ENCODE results near the gene DRAM1. TPM values are rescaled to one million over a fixed set of nuclear protein-coding genes. Genes with fewer than 3 reads are reported as not detected.
A peak's percentile ranks its signal among the peaks of the same experiment; 100 is the strongest.
"Not testable (repeated sequence)": the region's sequence is repeated elsewhere in the genome, so short reads cannot be mapped to it uniquely, and the experiment has no call there.

DRAM1 gene
- polyA plus RNA-seq (ENCODE audit: insufficient read length) = 21.7 TPM
- long read RNA-seq, donor 1, transcript DRAM1-201 (7 exons, 3,519 nt) = major isoform, 6 of 68 reads
- long read RNA-seq, donor 1, partial matches to known transcripts = 56 of 68 reads
- long read RNA-seq, donor 1, other reads (novel, unspliced or antisense) = 5 of 68 reads
- long read RNA-seq, donor 2, partial matches to known transcripts = 0 of 4 reads
- long read RNA-seq, donor 2, other reads (novel, unspliced or antisense) = 0 of 4 reads
- long read RNA-seq, donor 3, partial matches to known transcripts = 0 of 3 reads
- long read RNA-seq, donor 3, other reads (novel, unspliced or antisense) = 0 of 3 reads
- long read RNA-seq, donor 4 = 0 reads
- long read RNA-seq, donor 5, partial matches to known transcripts = 77 of 91 reads
- long read RNA-seq, donor 5, other reads (novel, unspliced or antisense) = 10 of 91 reads
- long read RNA-seq, donor 6, partial matches to known transcripts = 56 of 58 reads
- long read RNA-seq, donor 6, other reads (novel, unspliced or antisense) = 0 of 58 reads
- long read RNA-seq, donor 7, partial matches to known transcripts = 0 of 1 reads
- long read RNA-seq, donor 7, other reads (novel, unspliced or antisense) = 0 of 1 reads
- long read RNA-seq, donor 8, partial matches to known transcripts = 0 of 1 reads
- long read RNA-seq, donor 8, other reads (novel, unspliced or antisense) = 0 of 1 reads

- DNase-seq = peak; percentile 70
Measured at GRCh38 chr12:101876861-101877805, at the start of gene DRAM1. TSS of gene DRAM1 (plus strand) at chr12:101877580. CDS start at chr12:101877790, 210 bp downstream.

- no peak for DNase-seq
Measured at GRCh38 chr12:101828463-101829196, 48.8 kb upstream of the DRAM1 start.

- DNase-seq = peak; percentile 19
Measured at GRCh38 chr12:101829639-101830366, 47.6 kb upstream of the DRAM1 start.

GRCh38 chr12:101830367-101831325 is 46.7 kb upstream of the DRAM1 start, which contains the start of gene GNPTAB:
TSS of gene GNPTAB (minus strand) at chr12:101830959. CDS start at chr12:101830675, 284 bp downstream.
- DNase-seq = peak; percentile 86

GRCh38 chr12:101832030-101832429 is 45.4 kb upstream of the DRAM1 start:
- DNase-seq = no peak

GRCh38 chr12:101838628-101839323 is 38.6 kb upstream of the DRAM1 start:
- DNase-seq = no peak

GRCh38 chr12:101839324-101840283 is 37.8 kb upstream of the DRAM1 start:
- DNase-seq = peak; percentile 51

- no peak for DNase-seq
Measured at GRCh38 chr12:101841069-101841468, 36.3 kb upstream of the DRAM1 start.

GRCh38 chr12:101845137-101845711 is 32.2 kb upstream of the DRAM1 start:
- no peak for DNase-seq

- DNase-seq = no peak
Measured at GRCh38 chr12:101847325-101847724, 30.1 kb upstream of the DRAM1 start.

- no peak for DNase-seq
Measured at GRCh38 chr12:101850199-101850598, 27.2 kb upstream of the DRAM1 start.

- DNase-seq = no peak
Measured at GRCh38 chr12:101852998-101853397, 24.4 kb upstream of the DRAM1 start.

GRCh38 chr12:101854747-101855146 is 22.6 kb upstream of the DRAM1 start:
- no peak for DNase-seq

GRCh38 chr12:101855364-101855884 is 22.0 kb upstream of the DRAM1 start:
- peak; percentile 12 for DNase-seq

GRCh38 chr12:101855976-101856375 is 21.4 kb upstream of the DRAM1 start:
- no peak for DNase-seq

- not testable (repeated sequence) for DNase-seq
Measured at GRCh38 chr12:101856614-101857013, 20.8 kb upstream of the DRAM1 start.

- no peak for DNase-seq
Measured at GRCh38 chr12:101857043-101857558, 20.3 kb upstream of the DRAM1 start.

Measured in left kidney (tissue), 8 donors.